ENCODE data around the gene INO80E.
A peak's percentile ranks its signal among the peaks of the same experiment; 100 is the strongest.

Gene INO80E

DNA sequence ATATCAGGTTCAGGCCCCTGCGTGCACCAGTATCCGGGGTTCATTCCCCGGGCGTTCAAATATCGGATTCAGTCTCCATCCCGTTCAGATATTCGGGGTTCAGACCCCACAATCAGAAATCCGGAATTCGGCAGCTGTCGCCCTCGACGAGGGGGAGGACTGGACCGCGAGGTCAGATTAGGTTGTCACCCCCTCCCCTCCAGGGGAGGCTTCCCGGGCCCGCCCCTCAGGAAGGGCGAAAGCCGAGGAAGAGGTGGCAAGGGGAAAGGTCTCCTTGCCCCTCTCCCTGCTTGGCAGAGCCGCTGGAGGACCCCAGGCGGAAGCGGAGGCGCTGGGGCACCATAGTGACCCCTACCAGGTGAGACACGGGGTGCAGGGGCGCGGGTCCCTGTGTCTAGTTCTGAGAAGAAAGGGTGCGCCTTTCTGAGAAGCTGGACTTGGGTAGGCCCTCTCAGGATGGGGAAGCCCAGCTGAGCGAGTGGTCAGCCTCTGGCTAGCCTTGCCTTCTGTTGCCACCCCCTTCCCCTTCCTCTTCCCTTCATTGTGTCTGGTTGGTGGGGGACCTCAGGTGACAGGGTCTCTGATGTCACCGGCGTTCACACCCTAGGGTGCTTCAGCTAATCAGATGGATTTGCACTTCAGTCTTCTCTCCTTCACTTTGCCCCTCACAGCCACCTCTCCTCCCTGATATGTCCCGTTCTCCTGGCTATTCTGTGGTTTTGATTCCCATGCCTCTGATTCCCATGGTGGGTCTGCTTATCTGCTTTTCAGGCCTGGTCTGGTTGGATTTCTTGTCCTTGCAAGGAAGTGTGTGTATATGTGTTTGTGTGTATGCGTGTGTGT is 21.5 kb upstream of the INO80E start:
- Mint-ChIP-seq H3K4me3 (peak overlapping the region; percentile 97), H3K4me1 (peaks cover 35% of the 10 kb centered on the region), H3K27ac (peak overlapping the region; percentile 69), H3K9me3 (peaks cover 17% of the 10 kb centered on the region), H3K36me3 (ENCODE audit: low read depth) (peaks cover 49% of the 10 kb centered on the region), H3K27me3 (ENCODE audit: low read depth, poor library complexity) (peaks cover 8% of the 10 kb centered on the region)
- DNase-seq: no peak
- TF ChIP-seq, protein P1, sequence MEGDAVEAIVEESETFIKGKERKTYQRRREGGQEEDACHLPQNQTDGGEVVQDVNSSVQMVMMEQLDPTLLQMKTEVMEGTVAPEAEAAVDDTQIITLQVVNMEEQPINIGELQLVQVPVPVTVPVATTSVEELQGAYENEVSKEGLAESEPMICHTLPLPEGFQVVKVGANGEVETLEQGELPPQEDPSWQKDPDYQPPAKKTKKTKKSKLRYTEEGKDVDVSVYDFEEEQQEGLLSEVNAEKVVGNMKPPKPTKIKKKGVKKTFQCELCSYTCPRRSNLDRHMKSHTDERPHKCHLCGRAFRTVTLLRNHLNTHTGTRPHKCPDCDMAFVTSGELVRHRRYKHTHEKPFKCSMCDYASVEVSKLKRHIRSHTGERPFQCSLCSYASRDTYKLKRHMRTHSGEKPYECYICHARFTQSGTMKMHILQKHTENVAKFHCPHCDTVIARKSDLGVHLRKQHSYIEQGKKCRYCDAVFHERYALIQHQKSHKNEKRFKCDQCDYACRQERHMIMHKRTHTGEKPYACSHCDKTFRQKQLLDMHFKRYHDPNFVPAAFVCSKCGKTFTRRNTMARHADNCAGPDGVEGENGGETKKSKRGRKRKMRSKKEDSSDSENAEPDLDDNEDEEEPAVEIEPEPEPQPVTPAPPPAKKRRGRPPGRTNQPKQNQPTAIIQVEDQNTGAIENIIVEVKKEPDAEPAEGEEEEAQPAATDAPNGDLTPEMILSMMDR (IDR thresholded peaks at IDR 0.05): no peak

DNA sequence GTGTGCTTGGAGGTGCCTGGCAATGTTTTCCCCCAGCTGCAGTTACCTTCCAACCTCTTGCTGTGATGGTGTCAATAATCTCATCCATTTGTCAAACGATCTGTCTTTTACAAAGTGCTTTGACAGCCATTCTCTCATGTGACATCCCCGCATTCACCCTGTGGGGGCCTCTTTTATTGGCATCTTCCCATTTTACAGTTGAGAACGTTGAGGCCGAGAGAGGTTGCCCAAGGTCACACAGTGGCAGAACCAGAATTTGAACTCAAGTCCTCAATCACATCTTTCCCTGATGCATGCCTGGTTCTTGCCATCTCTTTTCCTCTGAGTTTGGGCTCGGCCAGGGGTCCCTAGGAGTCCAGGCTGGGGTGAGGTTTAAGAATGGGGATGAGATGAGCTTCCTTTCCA is 20.9 kb upstream of the INO80E start:
- no peak for DNase-seq

DNA sequence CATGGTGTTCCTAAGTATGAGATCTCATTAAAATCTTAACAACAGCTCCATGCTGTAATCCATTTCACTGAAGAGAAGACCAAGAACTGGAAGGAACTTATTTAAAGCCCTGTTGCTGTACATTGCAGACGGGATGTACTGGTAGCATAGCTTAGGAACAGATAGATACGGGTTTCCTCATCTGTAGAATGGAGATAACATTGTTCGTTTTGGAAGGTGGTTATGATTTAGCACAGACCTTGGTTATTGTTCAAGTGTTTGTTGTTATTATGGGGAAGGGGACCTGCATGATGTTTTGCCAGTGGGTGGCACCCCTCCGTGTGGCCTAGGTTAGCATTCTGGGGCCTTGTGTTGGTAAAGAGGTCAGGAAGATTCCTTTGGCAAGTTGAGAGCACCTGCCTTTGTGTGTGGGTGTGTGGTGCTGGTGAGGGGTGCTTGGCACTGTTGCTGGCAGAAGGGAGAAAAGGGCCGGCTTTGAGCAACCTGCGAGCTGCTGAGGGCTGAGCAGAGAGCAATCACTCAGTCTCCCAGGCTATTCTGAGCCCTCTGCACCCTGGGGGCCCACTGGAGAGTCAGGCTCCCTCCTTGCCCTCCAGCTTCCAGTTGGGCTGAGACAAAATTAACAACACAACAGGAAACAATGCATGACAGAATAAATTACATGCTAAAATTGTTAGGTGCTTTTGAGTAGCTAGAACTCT is 20.1 kb upstream of the INO80E start:
- Mint-ChIP-seq H3K4me3 (peak overlapping the region; percentile 97), H3K36me3 (ENCODE audit: low read depth) (peaks cover 49% of the 10 kb centered on the region), H3K27ac (peak overlapping the region; percentile 78), H3K4me1 (peaks cover 35% of the 10 kb centered on the region), H3K27me3 (ENCODE audit: low read depth, poor library complexity) (peaks cover 8% of the 10 kb centered on the region), H3K9me3 (peaks cover 17% of the 10 kb centered on the region)
- DNase-seq: no peak
- TF ChIP-seq, protein P1 (IDR thresholded peaks at IDR 0.05): no peak

More for the DNA sequence above, 20.9 kb upstream of the INO80E start:
- H3K4me3 Mint-ChIP-seq: peak overlapping the region; percentile 97
- H3K36me3 Mint-ChIP-seq (ENCODE audit: low read depth): peaks cover 49% of the 10 kb centered on the region
- H3K27me3 Mint-ChIP-seq (ENCODE audit: low read depth, poor library complexity): peaks cover 8% of the 10 kb centered on the region
- TF ChIP-seq, protein P1 (IDR thresholded peaks at IDR 0.05): no peak
- peaks cover 35% of the 10 kb centered on the region for H3K4me1 Mint-ChIP-seq
- peaks cover 17% of the 10 kb centered on the region for H3K9me3 Mint-ChIP-seq
- peak overlapping the region; percentile 62 for H3K27ac Mint-ChIP-seq

DNA sequence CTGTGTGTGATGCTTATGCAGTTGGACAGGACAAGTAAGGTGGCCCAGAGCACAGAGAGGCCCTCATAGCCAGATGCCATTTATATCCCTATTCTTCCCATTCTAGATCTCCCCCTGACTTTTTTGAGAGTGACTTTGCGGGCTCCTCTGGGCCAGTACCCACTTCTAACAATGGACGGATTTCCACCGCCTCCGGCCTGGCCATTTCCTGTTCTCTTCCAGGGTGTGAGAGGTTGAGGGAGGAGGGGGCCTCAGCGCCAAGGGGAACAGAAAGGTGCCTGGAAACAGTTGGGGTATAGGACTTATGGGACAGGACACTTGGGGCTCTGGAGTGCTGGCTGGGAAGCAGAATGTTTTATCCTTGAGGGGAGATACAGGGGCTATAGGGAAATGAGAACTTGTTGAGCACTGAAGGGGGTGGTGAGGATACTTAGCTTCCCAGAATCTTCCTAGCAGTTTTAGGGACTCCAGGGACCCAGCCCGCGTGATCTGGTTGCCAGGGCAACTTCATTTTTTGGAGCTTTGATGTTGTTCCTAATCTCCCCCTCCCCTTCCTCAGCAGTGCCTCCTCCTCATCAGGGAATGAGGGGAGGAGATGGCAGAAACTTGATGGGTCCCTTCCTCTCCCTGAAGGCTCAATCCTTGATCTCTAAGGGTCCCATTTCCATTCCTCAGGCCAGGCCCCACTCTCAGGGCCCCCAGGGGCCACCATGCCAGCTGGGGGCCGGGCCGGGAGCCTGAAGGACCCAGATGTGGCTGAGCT is 18.8 kb upstream of the INO80E start:
- H3K27me3 Mint-ChIP-seq (ENCODE audit: low read depth, poor library complexity): peaks cover 6% of the 10 kb centered on the region
- DNase-seq: no peak
- H3K36me3 Mint-ChIP-seq (ENCODE audit: low read depth): peaks cover 45% of the 10 kb centered on the region
- peaks cover 12% of the 10 kb centered on the region for H3K9me3 Mint-ChIP-seq
- no peak overlapping the region for H3K27ac Mint-ChIP-seq
- peaks cover 35% of the 10 kb centered on the region for H3K4me1 Mint-ChIP-seq
- peak overlapping the region; percentile 97 for H3K4me3 Mint-ChIP-seq
- TF ChIP-seq, protein P1 (IDR thresholded peaks at IDR 0.05): no peak

DNA sequence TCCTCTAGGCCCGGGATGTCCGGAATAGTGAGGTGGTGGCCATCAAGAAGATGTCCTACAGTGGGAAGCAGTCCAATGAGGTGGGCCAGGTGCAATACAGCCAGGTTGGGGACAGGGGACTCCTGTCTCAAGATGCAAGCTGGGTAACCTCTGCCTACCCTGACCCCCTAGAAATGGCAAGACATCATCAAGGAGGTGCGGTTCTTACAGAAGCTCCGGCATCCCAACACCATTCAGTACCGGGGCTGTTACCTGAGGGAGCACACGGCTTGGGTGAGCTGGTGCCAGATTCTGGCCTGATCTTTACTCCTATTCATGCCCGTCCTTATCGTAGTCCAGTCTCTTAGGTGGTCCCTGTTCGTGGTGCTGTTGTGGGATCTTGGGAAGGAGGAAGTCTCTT is 18.0 kb upstream of the INO80E start:
- H3K36me3 Mint-ChIP-seq (ENCODE audit: low read depth): peaks cover 40% of the 10 kb centered on the region
- H3K27ac Mint-ChIP-seq: no peak overlapping the region
- no peaks in the 10 kb centered on the region for H3K27me3 Mint-ChIP-seq (ENCODE audit: low read depth, poor library complexity)
- peaks cover 35% of the 10 kb centered on the region for H3K4me1 Mint-ChIP-seq
- peaks cover 4% of the 10 kb centered on the region for H3K9me3 Mint-ChIP-seq
- TF ChIP-seq, protein P1 (IDR thresholded peaks at IDR 0.05): no peak
- H3K4me3 Mint-ChIP-seq: no peak overlapping the region
- no peak for DNase-seq
